Activated CD4-positive, alpha-beta T cell treated with anti-CD3 and anti-CD28 coated beads, Interleukin-2, amount 50 U/mL, for 48 hours (primary cell): ENCODE data around the gene PWP2.
"Not testable (repeated sequence)": the region's sequence is repeated elsewhere in the genome, so short reads cannot be mapped to it uniquely, and the experiment has no call there.

Experiments used
- DNase-seq, 2 experiments: peaks; one replicate each; pipeline ENCODE4 v3.0.0-alpha.2; 2020

The PWP2 gene

GRCh38 chr21:44167527-44167926, 60.3 kb downstream of the PWP2 start:
- not testable (repeated sequence) for DNase-seq

- not testable (repeated sequence) for DNase-seq
These were observed 63.1 kb downstream of the PWP2 start for GRCh38 chr21:44170326-44170725.

- DNase-seq: not testable (repeated sequence)
These were observed 63.7 kb downstream of the PWP2 start for GRCh38 chr21:44170863-44171262.

- DNase-seq: not testable (repeated sequence)
These were observed 64.9 kb downstream of the PWP2 start for GRCh38 chr21:44171962-44172572.

GRCh38 chr21:44172741-44173140, 65.5 kb downstream of the PWP2 start:
- not testable (repeated sequence) for DNase-seq

- DNase-seq: not testable (repeated sequence)
These were observed 68.0 kb downstream of the PWP2 start for GRCh38 chr21:44175189-44175588.

GRCh38 chr21:44176127-44176526, 68.9 kb downstream of the PWP2 start:
- not testable (repeated sequence) for DNase-seq
